HG03139 (cell line): ENCODE results near the gene PRUNE2.
"Not testable (repeated sequence)": the region's sequence is repeated elsewhere in the genome, so short reads cannot be mapped to it uniquely, and the experiment has no call there.

ENCODE experiments used
- ATAC-seq: cut with Tn5 transposase; IDR thresholded peaks from one replicate; pipeline ENCODE4 v1.9.1; 2021; ENCODE audit not compliant: unreplicated experiment

PRUNE2 gene

DNA sequence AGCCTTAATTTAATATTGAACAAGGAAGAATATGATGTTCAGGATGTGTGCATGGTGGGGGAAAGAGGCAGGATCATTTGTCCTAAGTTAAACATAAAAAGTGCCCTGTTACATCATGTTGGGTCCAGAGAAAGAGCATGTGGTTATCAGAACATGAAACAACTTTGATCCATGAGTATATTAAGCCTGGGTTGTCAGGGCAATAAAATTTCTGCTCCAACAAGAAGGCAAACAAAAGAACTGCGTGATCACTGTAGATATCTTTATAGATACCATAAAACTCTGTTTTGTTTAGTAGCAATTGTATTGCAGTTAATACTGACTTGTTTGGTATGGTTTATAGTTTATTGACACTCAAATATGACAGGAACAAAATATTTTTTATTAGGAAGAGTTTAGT is 106.4 kb downstream of the PRUNE2 start:
- no peak for ATAC-seq

DNA sequence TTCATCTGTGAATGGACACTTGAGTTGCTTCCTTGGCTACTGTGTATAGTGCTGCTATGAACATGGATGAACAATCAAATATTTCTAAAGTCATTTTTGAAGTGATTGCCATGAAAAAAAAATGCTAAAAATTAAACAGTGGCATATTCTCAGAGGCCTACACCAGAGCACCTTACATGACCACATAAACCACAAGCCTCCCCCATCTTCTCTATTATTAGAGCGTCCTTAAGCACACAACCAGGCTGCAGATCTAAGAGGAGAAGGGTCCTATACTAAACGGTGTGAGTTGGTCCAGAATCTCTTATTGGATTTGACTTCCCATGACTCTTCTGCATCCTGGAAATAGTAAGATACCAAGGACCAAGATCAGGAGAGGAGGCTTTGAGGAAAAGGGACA is 107.4 kb downstream of the PRUNE2 start:
- no peak for ATAC-seq

DNA sequence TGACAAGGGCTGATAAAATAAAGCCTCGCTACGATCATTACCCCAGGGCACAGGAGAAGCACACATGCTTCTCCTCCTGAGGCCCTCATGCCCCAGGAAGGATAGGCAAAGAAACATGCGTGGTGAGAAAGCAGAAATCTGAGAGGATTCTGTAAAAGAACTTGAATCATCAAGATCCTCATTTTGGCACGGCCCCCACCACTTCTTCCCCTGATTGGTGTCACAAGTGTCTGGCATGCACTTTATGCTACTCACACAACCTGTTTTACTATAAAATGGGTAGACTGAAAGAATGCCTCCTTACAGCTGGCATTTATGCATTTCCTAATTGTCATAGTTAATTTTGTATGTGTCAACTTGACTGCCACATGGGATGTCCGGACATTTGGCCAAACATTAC is 109.6 kb downstream of the PRUNE2 start:
- no peak for ATAC-seq

DNA sequence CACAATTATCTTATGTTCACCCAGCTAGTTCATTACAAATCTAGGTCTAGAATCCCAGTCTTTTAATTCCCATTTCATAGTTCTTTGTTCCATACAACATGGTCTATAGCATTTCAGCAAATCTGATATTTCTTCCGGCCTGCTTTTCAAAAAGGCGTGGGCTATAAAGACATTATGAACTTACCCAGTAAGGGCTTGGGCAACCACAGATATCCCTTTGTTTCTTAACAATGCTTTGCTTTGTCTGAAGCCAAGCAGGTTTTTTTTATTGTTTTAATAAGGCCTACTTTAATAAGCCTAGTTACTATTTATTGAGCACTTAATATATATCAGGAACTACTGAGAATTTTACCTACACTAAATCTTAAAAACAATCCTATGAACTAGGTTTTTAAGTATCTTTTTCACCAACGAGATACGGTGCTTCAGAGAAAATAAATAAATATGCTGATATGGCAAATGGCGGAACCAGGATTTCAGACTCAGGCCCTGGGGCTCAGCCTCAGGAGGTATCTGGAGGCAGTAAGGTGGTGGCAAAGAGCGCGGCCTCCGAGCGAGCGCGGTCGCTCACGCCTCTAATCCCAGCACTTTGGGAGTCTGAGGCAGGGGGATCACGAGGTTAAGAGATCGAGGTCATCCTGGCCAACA is 112.0 kb downstream of the PRUNE2 start:
- no peak for ATAC-seq

DNA sequence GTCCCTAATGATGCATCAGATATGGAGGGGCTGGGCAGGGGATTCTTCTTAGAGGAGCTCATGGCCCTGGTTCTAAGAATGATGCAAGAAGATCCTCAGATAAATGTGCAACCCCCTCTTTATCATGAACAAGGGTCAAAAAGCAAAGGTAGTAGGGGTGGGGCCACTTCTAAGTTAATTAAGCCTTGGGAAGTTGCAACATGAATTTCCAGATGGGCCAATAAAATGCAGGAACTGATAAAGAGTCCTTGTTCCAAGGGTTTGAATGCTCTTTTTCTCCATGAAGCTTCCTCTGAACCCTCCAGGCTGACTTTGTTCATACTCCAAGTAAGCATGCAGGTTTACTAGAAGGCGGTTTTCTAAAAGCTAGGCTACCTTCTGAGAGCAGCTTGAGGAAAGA is 116.1 kb downstream of the PRUNE2 start:
- no peak for ATAC-seq

DNA sequence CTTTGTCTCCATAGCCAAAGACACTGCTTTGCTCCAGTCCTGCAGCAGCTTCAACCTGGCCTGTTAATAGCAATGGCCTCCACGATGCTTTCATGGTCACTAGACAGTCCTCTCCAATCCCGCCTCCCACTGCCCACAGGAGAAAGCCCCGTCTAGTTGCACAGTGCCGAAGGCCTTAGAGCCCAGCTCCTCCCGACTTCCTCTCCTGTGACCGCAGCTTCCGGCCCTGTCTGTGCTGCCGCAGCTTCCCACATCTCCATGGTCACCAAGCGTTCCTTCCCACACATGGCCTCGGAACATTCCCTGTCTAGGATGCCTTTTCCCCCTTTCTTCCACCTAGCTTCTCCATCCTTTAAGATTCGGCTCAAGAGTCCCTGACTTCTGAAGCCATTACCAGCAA is 118.2 kb downstream of the PRUNE2 start:
- ATAC-seq: no peak

DNA sequence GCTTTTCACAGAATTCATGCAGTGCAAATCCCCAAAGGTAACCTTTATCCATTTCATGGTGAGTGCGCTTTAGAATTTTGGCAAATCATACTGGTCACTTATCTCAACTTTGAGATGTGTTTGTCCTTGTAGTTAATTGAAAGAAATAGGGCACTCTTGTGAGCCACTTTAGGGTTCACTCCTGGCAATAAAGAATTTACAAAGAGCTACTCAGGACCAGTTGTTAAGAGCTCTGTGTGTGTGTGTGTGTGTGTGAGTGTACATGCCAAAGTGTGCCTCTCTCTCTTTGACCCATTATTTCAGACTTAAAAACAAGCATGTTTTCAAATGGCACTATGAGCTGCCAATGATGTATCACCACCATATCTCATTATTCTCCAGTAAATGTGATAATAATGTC is 120.4 kb downstream of the PRUNE2 start:
- no peak for ATAC-seq

DNA sequence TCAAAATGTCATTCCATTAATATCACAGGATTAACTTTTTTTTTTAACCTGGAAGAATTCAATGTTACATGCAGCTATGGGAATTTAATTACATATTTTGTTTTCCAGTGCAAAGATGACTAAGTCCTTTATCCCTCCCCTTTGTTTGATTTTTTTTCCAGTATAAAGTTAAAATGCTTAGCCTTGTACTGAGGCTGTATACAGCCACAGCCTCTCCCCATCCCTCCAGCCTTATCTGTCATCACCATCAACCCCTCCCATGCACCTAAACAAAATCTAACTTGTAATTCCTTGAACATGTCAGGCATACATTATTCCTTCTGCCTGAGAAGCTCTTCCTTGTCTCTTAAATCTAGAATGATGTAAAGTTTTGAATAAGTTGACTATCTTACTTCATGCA is 121.0 kb downstream of the PRUNE2 start:
- no peak for ATAC-seq

DNA sequence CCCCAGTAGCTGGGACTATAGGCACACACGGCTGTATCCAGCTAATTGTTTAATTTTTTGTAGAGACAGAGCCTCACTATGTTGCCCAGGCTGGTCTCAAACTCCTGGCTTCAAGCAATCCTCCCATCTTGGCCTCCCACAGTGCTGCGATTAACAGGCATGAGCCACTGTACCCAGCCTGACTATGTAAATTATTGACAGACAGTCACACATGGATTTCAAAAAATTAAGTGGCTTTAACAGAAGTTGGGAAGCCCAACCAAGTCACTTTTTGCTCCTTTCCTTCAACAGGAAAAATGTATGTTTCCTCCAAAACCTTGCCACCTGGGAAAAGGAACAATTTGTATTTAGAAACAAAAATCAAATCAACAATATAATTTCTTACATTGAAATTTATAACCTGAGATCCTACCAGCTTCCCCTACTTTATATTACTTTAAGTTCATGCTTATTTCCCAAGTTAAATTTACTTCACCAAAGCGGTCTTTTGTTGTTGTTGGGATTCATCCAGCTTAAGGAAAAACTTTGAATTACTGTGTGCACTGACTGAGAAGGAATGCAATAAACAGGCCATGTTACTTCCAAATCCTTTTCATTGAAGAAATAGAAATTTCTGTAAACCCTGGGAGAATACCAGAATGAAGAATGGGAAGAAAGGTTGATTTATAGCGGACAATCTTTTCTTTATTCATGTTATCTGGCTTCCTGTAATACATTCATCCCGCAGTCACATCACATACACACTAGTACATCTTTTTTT is 133.0 kb downstream of the PRUNE2 start:
- no peak for ATAC-seq

DNA sequence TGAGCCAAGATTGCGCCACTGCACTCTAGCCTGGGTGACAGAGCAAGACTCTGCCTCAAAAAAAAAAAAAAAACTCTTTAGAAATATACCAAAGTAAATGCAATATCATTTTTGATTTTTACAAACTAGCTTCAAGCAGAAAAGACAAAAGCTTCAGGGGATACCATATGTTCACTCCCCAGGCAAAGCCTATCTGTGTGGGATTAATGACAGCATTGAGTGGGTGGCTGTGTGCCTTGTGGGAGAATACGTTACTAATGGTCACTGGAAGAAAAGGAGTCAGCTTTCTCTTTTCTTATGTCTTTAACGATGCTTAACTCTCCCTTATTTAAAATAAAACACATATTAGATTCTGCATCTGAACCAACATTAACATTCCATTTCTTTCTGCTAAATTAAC is 139.8 kb downstream of the PRUNE2 start:
- ATAC-seq: no peak

DNA sequence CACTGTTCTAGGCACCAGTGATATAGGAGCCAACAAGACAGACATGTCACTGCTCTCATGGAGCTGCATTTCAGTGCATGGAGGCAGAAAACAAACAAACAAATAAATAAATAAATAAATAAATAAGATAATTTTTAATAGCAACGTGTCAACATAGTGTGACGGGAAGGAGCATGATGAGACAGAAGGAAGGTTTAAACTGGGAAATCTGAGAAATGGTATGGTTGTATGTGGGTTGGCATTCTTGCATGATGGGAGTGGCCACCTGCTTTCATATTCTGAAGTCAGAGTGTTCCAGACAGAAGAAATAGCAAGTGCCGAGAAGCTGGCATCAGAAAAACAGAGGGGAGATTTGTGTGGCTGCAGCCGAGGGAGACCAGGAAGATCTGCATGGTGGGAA is 141.8 kb downstream of the PRUNE2 start, which contains the start of gene PCA3:
PCA3 (plus strand) TSS at position 301 of the 400 bp plus-strand sequence.
- no peak for ATAC-seq

DNA sequence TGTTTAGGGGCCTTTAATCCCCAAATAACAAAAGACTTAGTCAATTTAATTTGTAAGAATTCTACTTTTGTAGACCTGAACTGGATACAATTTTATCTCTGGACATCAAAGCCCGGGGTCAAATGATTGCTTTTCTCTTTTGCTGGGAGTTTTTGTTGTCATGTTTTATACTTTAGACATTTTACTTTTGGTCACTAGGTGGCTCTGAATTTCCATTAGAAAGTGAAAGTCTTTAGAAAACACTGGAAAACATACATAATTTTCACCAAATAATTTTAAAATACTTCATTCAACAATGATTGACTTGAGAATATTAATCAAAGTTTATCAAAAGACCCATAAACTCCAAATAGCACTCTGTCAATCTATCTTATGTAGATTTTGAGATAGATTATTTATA is 144.5 kb downstream of the PRUNE2 start:
- ATAC-seq: no peak

DNA sequence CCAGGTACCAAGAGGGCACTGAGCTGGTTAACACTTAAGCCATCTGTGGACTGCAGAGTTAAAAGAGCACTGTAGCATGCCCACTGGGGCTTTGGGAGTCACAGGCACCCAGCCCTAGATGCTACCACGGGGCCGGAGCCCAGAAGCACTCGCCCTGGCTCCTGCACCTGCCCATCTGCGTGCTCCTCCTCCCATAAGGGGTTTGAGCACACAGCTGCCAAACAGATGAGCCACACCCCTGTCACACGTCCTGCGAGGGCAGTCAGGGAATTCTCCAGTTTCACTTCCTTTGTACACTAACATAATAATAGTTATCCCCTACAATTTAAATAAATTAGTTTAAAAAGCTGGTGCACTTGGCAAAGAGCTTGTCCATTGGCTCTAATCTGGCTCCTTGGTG is 146.2 kb downstream of the PRUNE2 start:
- no peak for ATAC-seq

DNA sequence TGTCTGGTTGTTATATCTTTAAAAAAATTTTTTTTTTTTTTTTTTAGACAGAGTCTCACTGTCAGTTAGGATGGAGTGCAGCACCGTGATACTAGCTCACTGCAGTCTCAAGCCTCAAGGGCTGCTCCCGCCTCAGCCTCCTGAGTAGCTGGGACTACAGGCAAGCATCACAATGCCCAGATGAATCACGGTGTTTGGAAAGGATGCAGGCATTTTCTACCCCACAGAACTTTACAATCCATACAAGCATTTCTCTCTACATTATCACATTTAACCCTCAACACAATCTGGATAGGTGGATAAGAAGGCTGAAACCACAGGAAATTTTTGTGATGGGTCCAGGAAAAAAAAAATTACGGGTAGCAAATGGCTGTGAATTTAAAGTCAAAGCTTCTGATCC is 147.4 kb downstream of the PRUNE2 start:
- ATAC-seq: no peak

DNA sequence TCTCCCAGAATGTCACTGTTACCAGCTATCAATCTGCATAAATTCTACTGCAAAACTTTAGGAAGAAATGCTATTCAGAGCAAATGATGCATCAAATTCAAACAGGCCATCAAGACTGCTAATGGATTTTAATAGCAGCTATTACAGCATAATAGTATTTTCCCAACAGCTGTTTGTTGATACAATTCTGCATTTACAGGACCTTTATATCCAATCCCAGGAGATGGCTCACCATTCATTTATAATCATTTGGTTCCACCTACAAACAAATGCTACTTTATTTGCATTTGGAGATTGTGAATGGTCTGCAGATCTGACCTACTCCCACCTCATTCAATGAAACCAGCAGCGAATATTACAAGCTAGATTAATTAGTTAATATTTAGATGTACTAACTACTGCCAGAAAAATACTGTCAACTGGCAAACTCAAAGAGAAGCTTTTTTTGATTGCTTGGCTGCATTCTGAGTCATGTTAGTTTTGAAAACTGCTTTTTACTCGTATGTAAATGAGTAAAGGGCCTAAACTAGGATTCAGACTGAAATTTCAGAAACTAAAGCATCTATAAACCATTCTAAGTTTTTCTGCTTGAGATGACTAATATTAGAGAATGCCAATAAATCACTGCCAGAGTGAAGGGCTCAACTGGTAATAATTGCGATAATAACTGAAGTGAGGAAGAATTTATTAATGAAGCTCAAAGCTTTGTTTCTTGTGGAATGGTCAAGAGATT is 148.8 kb downstream of the PRUNE2 start:
- no peak for ATAC-seq

DNA sequence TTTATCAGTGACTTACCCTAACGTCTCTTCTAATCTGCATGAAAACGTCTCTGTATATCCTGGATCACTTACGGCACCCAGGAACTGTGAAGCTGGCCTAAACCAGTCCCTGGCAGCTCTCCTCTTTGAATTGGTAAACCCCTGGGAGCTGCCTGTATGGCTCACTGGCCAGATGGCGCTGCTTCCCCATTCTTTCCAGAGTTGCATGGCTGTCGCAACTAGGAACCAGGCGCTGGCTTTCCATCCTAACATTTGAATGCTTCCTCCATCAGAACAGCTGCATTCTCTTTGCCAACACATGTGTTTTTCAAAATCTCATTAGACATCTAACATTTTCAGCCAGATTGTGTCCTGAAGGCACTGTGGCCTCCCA is 149.7 kb downstream of the PRUNE2 start:
- ATAC-seq: no peak

DNA sequence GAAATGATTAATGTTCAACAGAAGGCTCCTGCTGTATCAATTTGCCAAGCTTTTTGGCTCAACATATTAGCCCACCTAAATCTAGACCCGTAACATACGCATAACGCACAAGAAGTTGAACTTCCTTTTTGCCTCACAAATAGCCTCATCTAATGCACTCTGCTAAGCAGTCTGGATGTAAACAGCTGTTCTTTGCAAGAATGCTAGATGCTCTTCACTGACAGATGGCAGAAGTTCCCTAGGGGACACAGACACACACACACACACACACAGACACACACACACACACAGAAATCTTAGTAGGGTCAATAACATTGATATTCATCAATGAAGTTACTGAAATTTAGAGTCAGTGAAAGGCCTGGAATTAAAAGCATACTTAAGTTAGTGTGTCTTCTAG is 154.9 kb downstream of the PRUNE2 start:
- no peak for ATAC-seq

DNA sequence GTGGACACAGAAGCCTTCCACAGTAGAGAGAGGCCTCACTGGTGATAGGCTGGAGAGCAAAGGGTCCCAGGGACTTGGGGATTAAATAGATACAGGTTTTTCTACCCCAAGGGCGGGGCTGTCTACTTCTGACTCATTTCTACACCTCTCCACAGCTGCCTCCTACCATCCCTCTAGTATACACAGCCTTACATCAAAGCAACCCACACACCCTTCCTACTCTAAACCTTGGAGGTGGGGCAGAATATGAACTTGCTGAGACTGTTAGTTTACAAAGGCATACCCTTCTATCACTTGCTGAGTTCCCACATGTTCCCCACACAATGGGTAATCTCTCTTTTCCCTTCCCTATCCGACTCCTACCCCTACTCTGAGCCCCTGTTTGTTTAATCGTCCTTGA is 161.6 kb downstream of the PRUNE2 start:
- ATAC-seq: no peak

DNA sequence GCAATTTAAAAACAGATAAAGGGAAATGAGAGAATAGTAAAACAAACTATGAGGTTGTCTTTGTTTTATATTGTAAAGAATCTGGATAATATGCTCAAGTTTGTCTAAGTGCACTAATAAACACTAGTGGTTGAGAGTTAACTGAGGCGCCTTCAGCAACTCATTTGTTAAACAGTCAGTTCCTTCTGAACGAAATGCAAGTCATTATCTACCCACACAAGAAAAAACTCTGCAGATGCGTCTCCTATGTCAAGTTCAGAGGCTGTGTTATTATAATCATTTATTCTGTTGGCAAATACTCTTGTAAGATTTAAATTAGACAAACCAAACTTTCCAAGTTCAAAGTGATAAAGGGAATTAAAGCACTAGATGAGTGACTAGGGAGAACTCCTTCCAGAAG is 162.0 kb downstream of the PRUNE2 start:
- ATAC-seq: no peak

DNA sequence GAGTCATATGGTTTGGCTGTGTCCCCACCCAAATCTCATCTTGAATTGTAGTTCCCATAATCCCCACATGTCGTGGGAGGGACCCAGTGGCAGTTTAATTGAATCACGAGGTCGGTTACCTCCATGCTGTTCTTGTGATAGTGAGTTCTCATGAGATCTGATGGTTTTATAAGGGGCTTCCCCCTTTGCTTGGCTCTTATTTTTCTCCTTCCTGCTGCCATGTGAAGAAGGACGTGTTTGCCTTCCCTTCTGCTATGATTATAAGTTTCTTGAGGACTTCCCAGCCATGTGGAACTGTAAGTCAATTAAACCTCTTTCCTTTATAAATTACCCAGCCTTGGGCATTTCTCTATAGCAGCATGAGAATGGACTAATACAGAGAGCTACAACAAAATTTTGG is 163.0 kb downstream of the PRUNE2 start:
- ATAC-seq: not testable (repeated sequence)

DNA sequence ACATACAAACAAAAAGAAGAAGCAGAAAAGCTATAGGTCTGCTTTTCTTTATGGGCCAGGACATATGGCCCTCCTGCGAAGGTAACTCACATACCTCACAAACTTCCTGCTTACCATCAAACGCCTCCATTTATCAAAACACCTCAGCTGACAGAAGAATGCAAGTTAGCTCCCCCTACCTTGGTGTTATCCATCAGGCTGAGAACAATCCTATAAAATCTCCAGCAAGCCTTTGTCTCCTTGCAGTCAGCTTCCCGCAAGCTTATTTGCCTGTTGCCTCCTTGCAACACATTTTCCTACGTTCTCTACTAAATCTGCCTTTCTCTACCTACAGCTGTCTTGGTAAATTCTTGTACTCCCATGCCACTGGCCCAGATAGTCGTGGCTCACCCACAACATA is 164.4 kb downstream of the PRUNE2 start:
- ATAC-seq: no peak

DNA sequence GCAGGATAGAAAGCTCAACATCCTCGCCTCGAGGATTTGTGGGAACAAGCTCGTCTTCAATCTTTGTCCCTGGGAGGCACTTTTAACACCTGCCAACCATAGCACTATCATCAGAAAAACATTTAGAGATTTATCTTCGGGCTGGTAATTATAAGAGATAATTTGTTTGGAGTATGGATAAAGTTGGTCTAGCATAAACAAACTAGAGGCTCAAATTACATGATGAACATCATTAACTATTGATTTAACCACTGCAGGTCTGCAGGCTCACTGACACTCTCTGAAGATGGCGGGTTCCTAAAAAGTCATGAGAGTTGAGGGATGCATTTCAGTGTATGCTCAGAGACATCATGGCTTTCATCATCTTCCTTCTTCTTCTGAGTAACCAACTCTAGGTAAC is 167.5 kb downstream of the PRUNE2 start:
- ATAC-seq: no peak
